ENCODE data around the gene ZDHHC11.

Gene ZDHHC11

GRCh38 chr5:850511-851006, at the start of gene ZDHHC11:
Gene ZDHHC11, minus strand, starts transcription at chr5:850986. Its CDS starts 384 bp downstream, at chr5:850602.
- no peak within 1 kb of the TSS for H3K4me3 ChIP-seq (ENCODE audit: low read length)
- no peak for DNase-seq (ENCODE audit: low read depth)
- no peak for TF ChIP-seq CTCF (conservative IDR thresholded peaks at IDR 0.05; ENCODE audit: low read length)

- DNase-seq (ENCODE audit: low read depth), result no peak
- H3K4me3 ChIP-seq (ENCODE audit: low read length), result peak overlapping the region; percentile 73
- TF ChIP-seq CTCF (conservative IDR thresholded peaks at IDR 0.05; ENCODE audit: low read length), result no peak
These were observed 42.9 kb upstream of the ZDHHC11 start for GRCh38 chr5:893711-894110.

GRCh38 chr5:893137-893506, 42.3 kb upstream of the ZDHHC11 start:
- no peak for TF ChIP-seq CTCF (conservative IDR thresholded peaks at IDR 0.05; ENCODE audit: low read length)
- DNase-seq (ENCODE audit: low read depth), result no peak
- peak overlapping the region; percentile 73 for H3K4me3 ChIP-seq (ENCODE audit: low read length)

GRCh38 chr5:892394-893136, 41.8 kb upstream of the ZDHHC11 start, which contains the start of the genes BRD9 and TRIP13:
Gene BRD9, minus strand, starts transcription at chr5:892801. Its CDS starts 144 bp downstream, at chr5:892657.
Gene TRIP13, plus strand, starts transcription at chr5:892884. Its CDS starts 115 bp downstream, at chr5:892999.
- DNase-seq (ENCODE audit: low read depth), result peak; percentile 71
- peak within 1 kb of the TSS; percentile 97 for H3K4me3 ChIP-seq (ENCODE audit: low read length)
- TF ChIP-seq CTCF (conservative IDR thresholded peaks at IDR 0.05; ENCODE audit: low read length), result no peak

GRCh38 chr5:891837-892393, 41.1 kb upstream of the ZDHHC11 start:
- TF ChIP-seq CTCF (conservative IDR thresholded peaks at IDR 0.05; ENCODE audit: low read length), result no peak
- peak overlapping the region; percentile 97 for H3K4me3 ChIP-seq (ENCODE audit: low read length)
- peak; percentile 18 for DNase-seq (ENCODE audit: low read depth)

GRCh38 chr5:891117-891836, 40.5 kb upstream of the ZDHHC11 start:
- TF ChIP-seq CTCF (conservative IDR thresholded peaks at IDR 0.05; ENCODE audit: low read length), result no peak
- H3K4me3 ChIP-seq (ENCODE audit: low read length), result peak overlapping the region; percentile 97
- DNase-seq (ENCODE audit: low read depth), result no peak
